ENCODE results near the gene SBF2.
"Not testable (repeated sequence)": the region's sequence is repeated elsewhere in the genome, so short reads cannot be mapped to it uniquely, and the experiment has no call there.

The SBF2 gene

GRCh38 chr11:9747828-9748227, 546.2 kb downstream of the SBF2 start:
- ATAC-seq (no peak), DNase-seq (no peak)

GRCh38 chr11:9747229-9747628, 546.8 kb downstream of the SBF2 start:
- DNase-seq (no peak), ATAC-seq (no peak)

GRCh38 chr11:9745411-9746211, 548.4 kb downstream of the SBF2 start:
- DNase-seq (no peak), ATAC-seq (no peak)

- not testable (repeated sequence) for DNase-seq, ATAC-seq
These were observed 550.5 kb downstream of the SBF2 start for GRCh38 chr11:9743512-9743911.

- ATAC-seq, result no peak
- DNase-seq, result no peak
These were observed 552.8 kb downstream of the SBF2 start for GRCh38 chr11:9741260-9741659.

- DNase-seq, result no peak
- ATAC-seq, result no peak
These were observed 553.7 kb downstream of the SBF2 start for GRCh38 chr11:9740202-9740883.

- no peak for ATAC-seq
- no peak for DNase-seq
These were observed 554.7 kb downstream of the SBF2 start for GRCh38 chr11:9739123-9739900.

GRCh38 chr11:9738707-9739106, 555.3 kb downstream of the SBF2 start:
- DNase-seq, result no peak
- ATAC-seq, result no peak

GRCh38 chr11:9738116-9738515, 555.9 kb downstream of the SBF2 start:
- ATAC-seq (no peak), DNase-seq (no peak)

- DNase-seq, result no peak
- ATAC-seq, result no peak
These were observed 557.7 kb downstream of the SBF2 start for GRCh38 chr11:9736365-9736764.

- no peak for ATAC-seq
- no peak for DNase-seq
These were observed 558.1 kb downstream of the SBF2 start for GRCh38 chr11:9735919-9736318.

GRCh38 chr11:9735236-9735635, 558.8 kb downstream of the SBF2 start:
- DNase-seq (no peak), ATAC-seq (no peak)

GRCh38 chr11:9733212-9733611, 560.8 kb downstream of the SBF2 start:
- no peak for ATAC-seq
- no peak for DNase-seq

GRCh38 chr11:9732453-9732852, 561.6 kb downstream of the SBF2 start:
- DNase-seq (no peak), ATAC-seq (no peak)

- DNase-seq, result no peak
- ATAC-seq, result no peak
These were observed 562.8 kb downstream of the SBF2 start for GRCh38 chr11:9731256-9731655.
